Measurements from ENCODE around the gene TMEM178A.
A peak's percentile ranks its signal among the peaks of the same experiment; 100 is the strongest.

Gene TMEM178A

GRCh38 chr2:39730685-39731302 is 65.1 kb downstream of the TMEM178A start:
- no peak overlapping the region for H3K9ac ChIP-seq (ENCODE audit: low read depth, low read length)
- no peaks in the 10 kb centered on the region for H4K20me1 ChIP-seq (ENCODE audit: insufficient read depth, low read length)
- H3K27ac ChIP-seq (ENCODE audit: low read length) = no peak overlapping the region
- DNase-seq = peak; percentile 13
- H3K36me3 ChIP-seq (ENCODE audit: insufficient read depth, low read length) = peaks cover 19% of the 10 kb centered on the region
- ATAC-seq (ENCODE audit: insufficient read depth, low read depth) = peak; percentile 72
- no peak overlapping the region for H3K4me3 ChIP-seq (ENCODE audit: low read depth in 1 of 2, low read length in 2 of 2)
- H3K9me3 ChIP-seq (ENCODE audit: insufficient read depth, low read length, severe bottlenecking) = no peaks in the 10 kb centered on the region
- H3K79me2 ChIP-seq (ENCODE audit: insufficient read depth, low read length) = no peaks in the 10 kb centered on the region
- H2AFZ ChIP-seq (ENCODE audit: low read depth, low read length) = no peak overlapping the region
- H3K4me2 ChIP-seq (ENCODE audit: insufficient read depth, low read length) = no peak overlapping the region
- no peak for TF ChIP-seq EZH2 (IDR thresholded peaks at IDR 0.05; ENCODE audit: borderline replicate concordance, low read depth, low read length, severe bottlenecking)
- peak; percentile 80 for TF ChIP-seq CTCF (IDR thresholded peaks at IDR 0.05; ENCODE audit: borderline replicate concordance, extremely low read depth, low read length, poor library complexity, severe bottlenecking)
- H3K27me3 ChIP-seq (ENCODE audit: insufficient read depth, low read length, poor library complexity) = no peaks in the 10 kb centered on the region
- peaks cover 16% of the 10 kb centered on the region for H3K4me1 ChIP-seq (ENCODE audit: insufficient read depth, low read length)

GRCh38 chr2:39731546-39731945 is 65.8 kb downstream of the TMEM178A start:
- no peak overlapping the region for H3K4me3 ChIP-seq (ENCODE audit: low read depth in 1 of 2, low read length in 2 of 2)
- H3K36me3 ChIP-seq (ENCODE audit: insufficient read depth, low read length) = peaks cover 27% of the 10 kb centered on the region
- DNase-seq (no peak), ATAC-seq (ENCODE audit: insufficient read depth, low read depth) (no peak)
- TF ChIP-seq EZH2 (IDR thresholded peaks at IDR 0.05; ENCODE audit: borderline replicate concordance, low read depth, low read length, severe bottlenecking) = no peak
- TF ChIP-seq CTCF (IDR thresholded peaks at IDR 0.05; ENCODE audit: borderline replicate concordance, extremely low read depth, low read length, poor library complexity, severe bottlenecking) = no peak
- H3K4me2 ChIP-seq (ENCODE audit: insufficient read depth, low read length) = no peak overlapping the region
- no peak overlapping the region for H2AFZ ChIP-seq (ENCODE audit: low read depth, low read length)
- no peaks in the 10 kb centered on the region for H3K79me2 ChIP-seq (ENCODE audit: insufficient read depth, low read length)
- no peaks in the 10 kb centered on the region for H4K20me1 ChIP-seq (ENCODE audit: insufficient read depth, low read length)
- no peaks in the 10 kb centered on the region for H3K27me3 ChIP-seq (ENCODE audit: insufficient read depth, low read length, poor library complexity)
- no peak overlapping the region for H3K27ac ChIP-seq (ENCODE audit: low read length)
- peaks cover 16% of the 10 kb centered on the region for H3K4me1 ChIP-seq (ENCODE audit: insufficient read depth, low read length)
- H3K9ac ChIP-seq (ENCODE audit: low read depth, low read length) = no peak overlapping the region
- no peaks in the 10 kb centered on the region for H3K9me3 ChIP-seq (ENCODE audit: insufficient read depth, low read length, severe bottlenecking)

GRCh38 chr2:39732482-39732881 is 66.8 kb downstream of the TMEM178A start:
- ATAC-seq (ENCODE audit: insufficient read depth, low read depth) = no peak
- H3K27ac ChIP-seq (ENCODE audit: low read length) = no peak overlapping the region
- no peak for DNase-seq

More at GRCh38 chr2:39732482-39732881, 66.8 kb downstream of the TMEM178A start:
- Histone ChIP-seq H3K36me3 (ENCODE audit: insufficient read depth, low read length) (peaks cover 35% of the 10 kb centered on the region), H3K9me3 (ENCODE audit: insufficient read depth, low read length, severe bottlenecking) (no peaks in the 10 kb centered on the region), H3K9ac (ENCODE audit: low read depth, low read length) (no peak overlapping the region), H3K27me3 (ENCODE audit: insufficient read depth, low read length, poor library complexity) (no peaks in the 10 kb centered on the region), H3K79me2 (ENCODE audit: insufficient read depth, low read length) (no peaks in the 10 kb centered on the region), H3K4me3 (ENCODE audit: low read depth in 1 of 2, low read length in 2 of 2) (no peak overlapping the region), H3K4me1 (ENCODE audit: insufficient read depth, low read length) (peaks cover 16% of the 10 kb centered on the region), H3K4me2 (ENCODE audit: insufficient read depth, low read length) (no peak overlapping the region), H2AFZ (ENCODE audit: low read depth, low read length) (no peak overlapping the region), H4K20me1 (ENCODE audit: insufficient read depth, low read length) (no peaks in the 10 kb centered on the region)
- no peak for TF ChIP-seq CTCF (IDR thresholded peaks at IDR 0.05; ENCODE audit: borderline replicate concordance, extremely low read depth, low read length, poor library complexity, severe bottlenecking)
- no peak for TF ChIP-seq EZH2 (IDR thresholded peaks at IDR 0.05; ENCODE audit: borderline replicate concordance, low read depth, low read length, severe bottlenecking)
